ENCODE measurements around the gene DAGLB.
"Not testable (repeated sequence)": the region's sequence is repeated elsewhere in the genome, so short reads cannot be mapped to it uniquely, and the experiment has no call there.

DAGLB gene, protein sequence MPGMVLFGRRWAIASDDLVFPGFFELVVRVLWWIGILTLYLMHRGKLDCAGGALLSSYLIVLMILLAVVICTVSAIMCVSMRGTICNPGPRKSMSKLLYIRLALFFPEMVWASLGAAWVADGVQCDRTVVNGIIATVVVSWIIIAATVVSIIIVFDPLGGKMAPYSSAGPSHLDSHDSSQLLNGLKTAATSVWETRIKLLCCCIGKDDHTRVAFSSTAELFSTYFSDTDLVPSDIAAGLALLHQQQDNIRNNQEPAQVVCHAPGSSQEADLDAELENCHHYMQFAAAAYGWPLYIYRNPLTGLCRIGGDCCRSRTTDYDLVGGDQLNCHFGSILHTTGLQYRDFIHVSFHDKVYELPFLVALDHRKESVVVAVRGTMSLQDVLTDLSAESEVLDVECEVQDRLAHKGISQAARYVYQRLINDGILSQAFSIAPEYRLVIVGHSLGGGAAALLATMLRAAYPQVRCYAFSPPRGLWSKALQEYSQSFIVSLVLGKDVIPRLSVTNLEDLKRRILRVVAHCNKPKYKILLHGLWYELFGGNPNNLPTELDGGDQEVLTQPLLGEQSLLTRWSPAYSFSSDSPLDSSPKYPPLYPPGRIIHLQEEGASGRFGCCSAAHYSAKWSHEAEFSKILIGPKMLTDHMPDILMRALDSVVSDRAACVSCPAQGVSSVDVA

DNA sequence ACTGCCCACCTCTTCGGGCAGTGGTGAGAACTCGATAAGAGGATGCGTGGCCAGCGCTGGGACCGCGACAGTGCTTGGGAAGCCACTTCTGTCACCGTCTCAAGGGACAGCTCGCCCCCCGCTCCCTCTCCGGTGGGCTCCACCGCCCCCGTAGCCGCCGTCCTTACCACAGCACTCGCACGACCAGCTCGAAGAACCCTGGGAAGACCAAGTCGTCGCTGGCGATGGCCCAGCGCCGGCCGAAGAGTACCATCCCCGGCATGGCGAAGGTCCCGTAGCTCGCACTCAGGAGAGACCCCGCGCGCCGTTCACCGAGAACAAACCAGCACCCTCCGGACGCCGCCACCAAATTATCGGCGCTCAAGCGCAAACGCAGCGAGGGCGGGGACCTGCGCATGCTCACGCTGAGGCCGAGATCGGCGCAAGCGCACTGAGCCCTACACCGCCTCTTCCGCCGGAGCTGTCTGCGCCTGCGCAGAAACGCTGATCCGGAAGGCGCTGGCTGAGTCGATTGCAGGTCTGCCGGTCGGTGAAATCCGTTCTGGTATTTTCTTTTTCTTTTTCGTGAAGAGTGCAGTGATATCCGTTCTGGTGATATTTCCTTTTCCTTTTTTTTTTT is at the start of gene DAGLB:
Gene DAGLB (minus strand): TSS at position 374 of the 619 bp plus-strand sequence. CDS start 112 bp downstream, at position 262.
- peak; percentile 95 for DNase-seq

DNA sequence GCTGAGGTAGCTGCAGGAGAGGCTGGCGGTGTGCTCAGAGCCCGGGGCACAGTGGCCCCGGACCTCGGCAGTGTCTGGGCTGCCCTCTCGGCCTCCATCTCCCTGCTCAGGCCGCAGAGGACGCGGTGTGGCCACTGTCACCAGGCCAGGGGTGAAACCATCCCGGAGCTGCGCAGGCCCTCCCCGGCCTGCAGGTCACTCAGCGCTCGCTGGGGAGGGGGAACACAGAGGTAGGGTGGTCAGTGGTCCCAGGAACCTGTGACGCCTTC is 49.8 kb upstream of the DAGLB start:
- no peak for DNase-seq

DNA sequence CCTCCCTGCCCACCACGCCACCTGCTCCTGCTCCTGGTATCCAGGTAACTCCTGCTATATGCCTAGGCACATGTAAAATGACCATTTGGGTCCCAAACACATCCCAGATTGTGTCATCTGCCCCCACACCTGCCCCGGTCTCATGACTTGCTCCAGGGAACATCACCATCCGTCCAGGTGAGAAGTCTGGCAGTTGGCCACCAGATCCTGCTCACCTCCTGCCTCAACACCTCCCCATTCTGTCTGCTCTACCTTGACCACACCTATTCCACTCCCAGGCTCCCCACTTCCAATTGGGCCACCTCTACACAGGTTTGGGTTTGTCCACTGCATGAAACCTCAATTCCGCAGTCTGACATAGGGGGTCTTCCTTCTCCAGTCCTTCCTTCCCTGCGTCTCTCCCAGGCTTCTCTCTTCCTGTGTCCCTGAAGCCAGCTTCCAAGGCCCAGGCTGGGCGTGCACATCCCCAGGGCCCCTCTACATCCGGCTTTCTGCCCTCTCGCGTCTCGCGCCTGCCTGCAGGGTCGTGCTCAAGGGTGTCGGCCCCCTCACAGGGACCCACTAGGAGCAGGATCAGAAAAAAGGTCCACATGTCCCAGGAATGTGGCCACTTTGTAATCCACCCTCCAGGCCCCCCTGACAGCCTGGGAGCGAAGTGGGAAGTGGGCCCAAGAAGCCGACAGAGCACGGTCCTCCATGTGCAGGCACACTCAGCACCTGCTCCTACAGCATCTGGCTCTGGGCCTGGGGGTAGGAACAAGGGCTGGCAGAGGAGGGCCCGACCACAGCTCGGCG is 49.3 kb upstream of the DAGLB start:
- no peak for DNase-seq

DNA sequence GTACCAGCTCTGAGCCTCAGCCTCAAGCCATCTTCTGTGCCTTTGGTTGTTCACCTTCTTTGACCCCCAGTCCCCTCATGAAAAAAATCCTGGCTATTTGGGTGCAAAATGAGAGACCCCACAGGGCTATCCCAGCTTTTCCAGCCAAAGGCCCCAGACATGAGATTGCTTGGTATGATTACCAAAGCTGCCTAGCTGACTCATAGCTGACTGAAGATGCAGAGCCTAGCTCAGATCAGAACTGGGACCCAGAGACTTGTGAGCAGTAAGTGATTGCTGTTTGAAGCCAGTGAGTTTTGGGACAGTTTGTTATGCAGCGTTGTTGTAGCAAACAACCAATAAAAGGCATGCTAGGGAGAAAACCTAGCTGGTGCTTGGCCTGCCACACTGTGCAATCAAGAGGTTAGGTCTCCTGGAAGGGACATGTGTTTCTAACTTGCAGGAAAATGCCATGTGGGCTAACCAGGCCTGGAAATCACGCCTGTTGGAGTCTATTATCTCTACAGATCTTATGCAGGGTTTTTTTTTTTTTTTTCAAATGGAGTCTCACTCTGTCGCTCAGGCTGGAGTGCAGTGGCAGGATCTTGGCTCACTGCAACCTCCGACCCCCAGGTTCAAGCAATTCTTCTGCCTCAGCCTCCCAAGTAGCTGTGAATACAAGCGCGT is 48.0 kb upstream of the DAGLB start:
- no peak for DNase-seq

DNA sequence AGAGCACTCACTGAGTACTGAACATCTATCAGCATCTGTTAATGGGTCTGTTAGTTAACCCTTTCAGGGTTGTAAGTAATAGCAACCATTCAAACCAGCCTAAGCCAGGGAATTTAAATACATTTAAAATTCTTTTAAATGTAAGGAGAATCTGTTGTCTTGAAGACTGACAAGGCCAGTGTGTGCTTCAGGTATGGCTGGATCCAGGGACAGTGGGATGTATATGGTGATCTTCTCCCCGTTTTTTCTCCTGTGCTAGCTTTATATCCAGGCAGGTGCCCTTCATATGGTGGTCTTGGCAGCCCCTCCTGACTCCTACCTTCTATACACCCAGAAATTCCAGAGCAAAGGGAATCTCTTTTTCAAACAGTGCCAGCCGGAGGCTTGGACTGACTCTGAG is 46.6 kb upstream of the DAGLB start:
- DNase-seq, result no peak

DNA sequence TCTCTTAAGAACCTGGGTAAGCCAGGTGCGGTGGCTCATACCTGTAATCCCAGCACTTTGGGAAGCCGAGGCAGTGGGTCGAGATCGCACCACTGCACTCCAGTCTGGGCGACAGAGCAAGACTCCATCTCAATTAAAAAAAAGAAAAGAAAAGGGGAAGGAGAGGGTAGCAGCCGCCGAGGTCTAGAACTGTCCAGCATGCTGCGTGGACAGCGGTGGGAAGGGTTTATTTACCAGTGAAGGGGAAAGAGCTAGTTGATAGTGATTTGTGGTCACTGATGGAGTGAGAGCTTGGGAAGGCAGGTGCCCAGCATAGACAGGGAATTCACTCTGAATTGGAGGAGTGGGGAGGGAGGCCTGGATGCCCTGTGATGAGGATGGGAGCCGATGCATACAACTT is 43.4 kb upstream of the DAGLB start:
- DNase-seq, result no peak

DNA sequence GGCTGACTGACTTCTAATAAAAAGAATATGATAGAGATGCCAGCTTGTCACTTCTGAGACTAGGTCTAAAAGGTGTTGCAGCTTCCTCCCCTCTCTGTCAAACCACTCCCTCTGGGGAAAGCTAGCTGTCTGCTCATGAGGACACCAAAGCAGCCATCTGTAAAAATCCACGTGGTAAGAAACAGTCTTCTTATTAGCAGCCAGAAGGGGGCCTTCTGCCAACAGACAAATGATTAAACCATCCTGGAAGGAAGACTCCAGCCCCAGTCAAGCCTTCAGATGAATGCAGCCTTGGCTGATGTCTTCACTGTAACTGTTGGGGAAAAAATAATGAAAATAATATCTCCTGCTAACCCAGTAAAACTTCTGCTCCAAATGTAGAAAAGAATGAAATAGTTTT is 41.9 kb upstream of the DAGLB start:
- DNase-seq, result peak; percentile 48

DNA sequence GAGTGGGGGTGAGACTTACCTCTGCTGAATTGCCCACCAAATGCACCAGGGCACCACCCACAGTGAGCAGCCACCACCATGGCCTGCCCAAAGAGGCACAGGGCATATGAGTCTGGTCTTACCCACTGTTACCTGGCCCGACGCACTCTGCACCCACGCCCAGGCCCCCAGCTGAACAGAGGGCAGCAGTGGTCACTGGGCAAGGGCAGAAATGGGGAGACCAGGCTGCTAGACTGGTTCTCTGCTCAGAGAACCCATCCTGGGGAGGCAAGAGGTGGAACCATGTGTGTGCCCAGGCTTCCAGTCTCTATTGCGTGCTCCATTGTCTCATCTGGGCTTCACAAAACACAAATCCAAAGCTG is 39.4 kb upstream of the DAGLB start:
- no peak for DNase-seq

DNA sequence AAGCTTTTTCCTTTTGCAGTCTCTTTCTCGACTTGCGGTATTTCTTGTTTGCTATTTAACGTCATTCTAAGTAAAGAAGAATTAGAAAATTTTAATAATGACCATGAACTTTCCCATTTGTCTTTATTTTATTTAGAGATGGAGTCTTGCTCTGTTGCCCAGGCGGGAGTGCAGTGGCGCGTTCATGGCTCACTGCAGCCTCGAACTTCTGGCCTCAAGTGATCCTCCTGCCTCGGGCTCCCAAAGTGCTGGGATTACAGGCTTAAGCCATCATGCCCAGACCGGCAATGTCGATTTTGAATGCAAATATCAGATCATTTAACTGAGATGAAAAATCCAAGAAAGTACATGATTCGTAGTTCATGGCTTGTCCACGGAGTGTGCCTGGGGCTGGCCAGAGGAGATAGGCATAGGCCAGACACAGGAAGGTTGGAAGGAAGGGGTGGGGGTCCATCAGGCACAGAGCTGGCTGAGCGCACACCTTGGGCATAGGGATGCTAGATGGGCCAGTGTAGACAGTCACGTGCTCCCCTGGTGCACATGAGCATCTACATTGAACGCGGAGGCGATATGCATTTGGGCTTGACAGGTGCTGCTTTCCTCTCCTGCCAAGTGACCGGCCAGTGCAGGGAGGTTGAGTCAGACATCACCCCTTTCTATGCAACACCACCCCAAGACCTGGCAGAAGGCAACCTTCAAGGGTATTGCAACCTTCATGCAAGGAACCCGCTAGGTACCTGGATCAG is 38.9 kb upstream of the DAGLB start:
- DNase-seq, result no peak

DNA sequence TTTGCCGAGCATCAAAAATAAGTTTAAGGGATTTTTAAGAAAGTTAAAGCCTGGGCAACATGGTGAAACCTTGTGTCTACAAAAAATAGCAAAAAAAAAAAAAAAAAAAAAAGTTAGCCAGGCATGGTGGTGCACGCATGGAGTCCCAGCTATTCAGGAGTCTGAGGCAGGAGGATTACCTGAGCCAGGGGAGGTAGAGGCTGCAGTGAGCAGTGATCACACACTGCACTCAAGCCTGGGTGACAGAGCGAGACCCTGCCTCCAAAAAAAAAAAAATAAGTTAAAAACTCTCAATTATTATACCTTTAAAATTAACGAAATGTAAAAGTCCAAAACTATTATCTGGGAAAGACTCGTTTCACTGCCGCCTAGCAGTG is 35.0 kb upstream of the DAGLB start:
- DNase-seq, result no peak

DNA sequence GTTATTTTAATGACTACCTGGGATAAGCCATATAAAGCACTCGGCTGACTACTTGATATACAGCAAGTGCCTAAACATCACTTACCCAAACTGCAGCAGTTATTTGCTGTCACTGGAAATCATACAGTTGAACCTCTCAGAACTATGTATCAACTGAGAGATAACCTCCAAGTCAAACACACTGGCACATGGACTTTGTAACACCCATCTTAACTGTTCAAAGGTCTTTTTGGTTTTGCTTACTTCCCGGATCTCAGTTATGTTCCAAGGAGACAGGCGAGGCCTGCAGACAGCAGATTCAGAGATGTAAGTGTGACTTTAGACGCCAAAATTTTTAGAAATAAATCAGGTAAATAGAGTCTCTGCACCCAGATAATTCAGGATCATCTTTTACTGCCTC is 34.6 kb upstream of the DAGLB start:
- no peak for DNase-seq

DNA sequence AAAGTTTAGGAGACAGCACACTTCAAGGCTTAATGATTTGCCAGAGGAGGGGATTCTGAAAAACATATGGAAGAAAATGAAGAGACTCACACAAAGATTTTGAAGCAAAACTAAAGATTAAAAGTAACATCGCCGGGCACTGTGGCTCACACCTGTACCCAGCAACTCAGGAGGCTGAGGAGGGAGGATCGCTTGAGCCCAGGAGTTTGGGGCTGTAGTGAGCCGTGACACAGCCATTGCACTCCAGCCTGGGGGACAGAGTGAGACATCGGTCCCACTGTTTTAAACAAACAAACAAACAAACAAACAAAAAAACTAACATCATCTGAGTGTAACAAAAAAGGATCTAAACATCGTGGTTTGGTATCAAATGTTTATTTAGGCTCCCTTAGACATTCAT is 33.7 kb upstream of the DAGLB start:
- no peak for DNase-seq

DNA sequence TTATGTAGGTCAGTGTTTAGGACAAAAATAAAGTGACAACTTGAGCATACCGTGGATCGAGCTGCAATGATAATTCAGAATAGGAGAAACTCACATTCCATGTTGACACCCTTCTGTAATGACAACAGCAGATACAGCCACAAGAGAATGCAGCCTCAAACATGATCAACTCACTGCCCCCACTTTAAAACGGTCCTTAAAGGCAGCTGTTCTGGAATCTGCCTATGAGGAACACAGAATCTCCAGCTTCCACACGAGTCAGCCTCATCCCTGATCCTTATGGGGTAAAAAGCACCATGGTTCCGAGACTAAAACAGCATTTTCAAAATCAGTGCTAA is 32.5 kb upstream of the DAGLB start:
- no peak for DNase-seq

DNA sequence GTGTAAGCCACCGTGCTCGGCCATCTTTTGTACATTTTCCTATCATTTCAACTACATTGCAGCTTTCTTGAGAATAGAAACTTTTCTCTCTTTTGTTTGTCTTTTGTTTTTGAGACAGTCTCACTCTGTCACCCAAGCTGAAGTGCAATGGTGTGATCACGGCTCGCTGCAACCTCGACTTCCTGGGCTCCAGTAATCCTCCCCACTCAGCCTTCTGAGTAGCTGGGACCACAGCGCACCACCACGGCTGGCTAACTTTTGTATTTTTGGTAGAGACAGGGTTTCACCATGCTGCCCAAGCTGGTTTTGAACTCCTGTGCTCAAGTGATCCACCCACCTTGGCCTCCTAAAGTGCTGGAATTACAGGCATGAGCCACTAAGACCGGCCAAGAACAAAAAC is 31.3 kb upstream of the DAGLB start:
- no peak for DNase-seq

DNA sequence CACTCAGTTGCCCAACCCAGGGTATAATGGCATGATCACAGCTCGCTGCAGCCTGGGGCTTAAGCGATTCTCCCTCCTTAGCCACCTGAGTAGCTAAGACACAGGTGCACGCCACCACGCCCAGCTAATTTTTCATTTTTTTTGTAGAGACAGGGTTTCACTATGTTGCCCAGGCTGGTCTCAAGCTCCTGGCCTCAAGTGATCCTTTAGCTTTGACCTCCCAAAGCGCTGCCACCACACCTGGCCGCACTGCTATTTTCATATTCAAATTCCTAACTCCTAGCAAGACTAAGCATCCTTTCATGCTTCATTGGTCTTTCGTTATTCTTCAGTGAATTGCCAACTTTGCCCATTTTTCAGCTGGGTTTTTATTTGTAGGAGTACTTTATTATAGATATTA is 30.4 kb upstream of the DAGLB start:
- DNase-seq, result no peak

DNA sequence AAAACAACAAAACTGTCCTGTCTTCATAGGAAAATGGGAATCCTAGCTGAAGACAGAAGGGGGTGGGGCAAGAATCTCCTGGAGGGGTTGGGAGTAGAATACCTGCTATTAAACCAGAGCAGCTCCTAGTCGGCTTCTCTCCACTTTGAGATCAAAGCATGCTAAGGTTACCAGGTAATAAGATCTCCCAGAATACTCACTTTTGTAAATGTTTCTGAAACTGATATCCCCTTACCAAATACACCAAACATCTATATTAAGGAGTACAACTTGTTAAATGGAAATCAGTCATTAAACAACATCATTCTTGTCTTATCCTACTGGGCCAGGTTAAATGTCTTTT is 29.5 kb upstream of the DAGLB start:
- DNase-seq, result no peak

DNA sequence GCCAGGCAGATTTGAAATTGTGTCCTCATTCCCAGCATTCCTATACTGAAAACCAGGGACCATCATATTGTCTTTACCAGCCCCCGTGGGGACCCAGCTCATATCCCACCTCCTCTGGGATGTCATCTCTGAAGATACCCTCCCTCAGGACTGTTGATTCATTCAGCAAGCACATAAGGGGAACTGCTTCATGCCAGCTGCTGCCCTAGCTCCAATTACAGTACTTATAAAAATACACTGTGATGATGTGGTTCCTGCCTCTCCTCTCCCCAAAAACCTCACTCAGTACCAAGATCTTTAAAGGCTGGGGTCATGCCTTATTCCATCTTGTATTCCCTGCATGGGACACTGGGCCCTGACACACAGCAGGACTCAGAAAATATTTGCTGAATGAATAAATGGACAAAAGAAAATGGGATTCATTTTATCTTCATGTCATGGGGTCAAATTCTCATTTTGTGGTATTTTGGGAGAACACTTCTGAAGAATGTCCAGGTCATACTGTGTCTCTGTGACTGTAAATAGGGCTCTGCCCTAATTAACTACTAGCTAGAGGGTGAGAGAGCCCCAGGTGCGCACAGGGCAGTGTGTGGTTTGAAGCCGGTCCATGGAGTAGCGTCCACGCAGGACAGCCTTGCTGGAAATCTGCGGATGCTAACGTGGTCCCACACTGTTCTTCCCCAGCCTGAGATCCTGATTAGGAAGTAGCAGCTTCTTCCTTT is 29.0 kb upstream of the DAGLB start:
- DNase-seq, result no peak

DNA sequence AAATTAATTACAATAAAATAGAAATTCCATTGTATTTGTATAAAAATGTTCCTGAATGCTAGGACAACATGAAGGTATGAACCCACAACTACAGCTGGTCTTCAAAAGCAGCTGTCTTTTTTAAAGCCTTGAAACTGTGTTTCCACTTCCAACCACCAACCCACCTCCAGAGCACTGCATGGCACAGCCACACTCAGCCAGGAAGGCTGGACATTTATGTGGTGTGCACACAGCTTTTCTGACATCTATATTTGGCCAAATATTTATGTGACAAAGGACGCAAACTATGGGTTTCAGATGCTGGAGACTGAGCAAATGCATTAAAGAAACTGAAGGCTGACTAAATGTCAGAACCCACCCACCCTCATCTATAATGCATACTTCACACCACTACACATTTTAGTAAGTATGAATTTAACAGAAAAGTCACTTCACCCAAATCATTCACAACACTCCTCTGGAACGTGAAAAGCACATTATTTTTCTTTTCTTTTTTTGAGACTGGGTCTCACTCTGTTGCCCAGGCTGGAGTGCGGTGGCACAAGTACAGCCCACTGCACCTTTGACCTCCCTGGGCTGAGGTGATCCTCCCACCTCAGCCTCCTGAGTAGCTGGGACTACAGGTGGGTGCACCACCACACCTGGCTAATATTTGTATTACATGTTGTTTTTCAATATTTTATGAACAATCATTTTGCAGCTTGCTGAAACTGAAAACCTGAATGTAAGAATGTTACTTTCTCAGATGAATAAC is 27.9 kb upstream of the DAGLB start:
- no peak for DNase-seq

DNA sequence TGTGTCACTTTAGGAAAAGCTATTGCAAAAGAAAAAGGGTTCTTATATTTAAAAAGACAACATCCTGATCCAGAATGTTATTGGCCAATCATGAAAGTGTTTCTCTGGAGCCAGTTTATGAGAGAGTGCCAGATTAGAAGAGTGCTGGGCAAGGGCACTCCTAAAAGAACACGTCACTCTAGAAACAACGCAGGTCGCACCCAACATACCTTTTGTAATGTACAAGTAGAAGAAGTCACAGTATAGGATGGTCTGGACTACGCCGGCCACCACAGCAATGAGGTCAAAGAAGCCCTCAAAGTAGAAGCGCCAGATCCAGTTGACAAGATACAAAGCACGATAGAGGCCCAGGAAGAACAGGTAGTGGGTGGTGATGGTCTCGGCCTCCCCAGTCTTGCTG is 18.1 kb upstream of the DAGLB start:
- DNase-seq, result no peak

DNA sequence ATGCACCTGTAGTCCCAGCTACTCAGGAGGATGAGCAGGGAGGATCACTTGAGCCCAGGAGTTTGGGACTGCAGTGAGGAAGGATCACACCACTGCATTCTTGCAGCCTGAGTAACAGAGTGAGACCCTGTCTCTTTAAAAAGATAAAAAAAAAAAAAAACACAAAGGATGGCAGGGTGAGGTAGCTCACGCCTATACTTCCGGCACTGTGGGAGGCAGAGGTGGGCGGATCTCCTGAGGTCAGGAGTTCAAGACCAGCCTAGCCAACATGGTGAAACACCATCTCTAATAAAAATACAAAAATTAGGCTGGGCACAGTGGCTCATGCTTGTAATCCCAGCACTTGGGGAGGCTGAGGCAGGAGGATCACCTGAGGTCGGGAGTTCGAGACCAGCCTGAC is 15.9 kb upstream of the DAGLB start:
- not testable (repeated sequence) for DNase-seq

DNA sequence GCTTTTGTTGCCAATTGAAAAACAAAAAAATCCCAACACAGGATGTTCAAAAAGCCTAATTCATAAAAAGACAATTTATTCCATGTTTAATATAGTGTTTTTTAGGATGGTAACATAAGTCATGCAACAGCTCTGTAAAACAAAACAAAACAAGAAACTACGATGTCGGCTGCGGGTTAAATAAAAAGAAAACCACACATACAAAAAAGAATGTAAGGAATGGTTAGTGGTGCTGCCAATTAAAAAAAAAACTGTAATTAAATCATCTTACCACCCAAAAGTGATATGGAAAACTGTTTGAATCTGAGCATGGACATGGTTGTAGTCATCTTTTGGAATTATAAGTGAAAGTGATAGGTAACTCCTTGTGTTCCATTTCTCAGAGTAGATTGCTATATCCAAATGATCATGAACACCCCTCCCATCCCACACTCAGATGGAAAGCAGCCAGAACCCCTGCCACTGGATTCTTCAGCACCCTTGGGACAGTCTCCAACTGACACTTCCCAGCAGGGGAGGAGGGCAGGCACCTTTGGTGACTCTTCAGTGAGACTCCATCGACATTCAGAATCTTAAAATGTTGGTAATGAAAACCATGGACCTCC is 14.3 kb upstream of the DAGLB start:
- no peak for DNase-seq

Measured in NCI-H82 (cell line).